Hematopoietic multipotent progenitor cell treated with erythropoietin and hydrocortisone succinate and interleukin-3 and kit ligand, for 4 days (in vitro differentiated cells): Measurements from ENCODE around the gene SYK.
"Not testable (repeated sequence)": the region's sequence is repeated elsewhere in the genome, so short reads cannot be mapped to it uniquely, and the experiment has no call there.

Source experiments
- DNase-seq: peaks from one replicate; pipeline ENCODE4 v3.0.0-alpha.2; 2015

Gene SYK

DNA sequence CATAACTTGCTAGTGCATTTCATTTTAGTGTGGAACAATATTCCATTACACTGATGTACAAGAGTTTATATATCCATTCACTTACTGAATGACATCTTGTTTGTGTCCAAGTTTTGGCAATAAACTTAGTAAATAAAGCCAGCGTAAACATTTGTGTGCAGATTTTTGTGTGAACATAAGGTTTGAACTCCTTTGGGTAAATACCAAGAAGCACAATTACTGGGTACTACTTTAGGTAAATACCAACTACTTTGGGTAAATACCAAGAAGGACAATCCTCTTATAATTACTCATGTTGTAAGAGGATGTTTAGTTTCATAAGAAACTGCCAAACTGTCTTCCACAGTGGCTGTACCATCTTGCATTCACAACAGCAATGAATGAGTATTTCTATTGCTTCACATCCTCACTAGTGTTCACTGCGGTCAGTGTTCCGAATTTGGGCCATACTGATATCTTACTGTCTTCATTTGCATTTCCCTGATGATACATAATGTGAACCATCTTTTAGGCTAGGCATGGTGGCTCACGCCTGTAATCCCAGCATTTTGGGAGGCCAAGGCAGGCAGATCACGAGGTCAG lies 2.3 kb upstream of the SYK start:
- peak; percentile 39 for DNase-seq

DNA sequence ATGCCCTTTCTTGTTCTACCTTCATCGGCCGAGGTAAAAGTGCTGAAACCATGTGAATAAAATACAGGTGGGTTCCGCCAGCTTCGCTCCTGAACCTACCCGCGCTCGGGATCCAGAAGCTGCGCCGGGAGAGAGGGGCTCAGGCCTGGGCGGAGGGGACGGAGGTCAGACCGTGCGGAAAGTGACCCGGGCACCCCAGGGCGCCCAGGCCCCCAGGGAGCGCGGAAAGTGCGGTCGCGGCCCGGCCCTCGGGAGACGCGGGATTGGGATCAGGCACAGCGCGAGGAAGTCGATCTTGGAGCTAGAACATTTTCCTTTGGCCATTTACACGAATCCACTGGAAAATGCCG lies 329 bp downstream of the SYK start:
- DNase-seq: peak; percentile 46

- peak; percentile 57 for DNase-seq
Measured at GRCh38 chr9:90802386-90802985, 867 bp downstream of the SYK start.

DNA sequence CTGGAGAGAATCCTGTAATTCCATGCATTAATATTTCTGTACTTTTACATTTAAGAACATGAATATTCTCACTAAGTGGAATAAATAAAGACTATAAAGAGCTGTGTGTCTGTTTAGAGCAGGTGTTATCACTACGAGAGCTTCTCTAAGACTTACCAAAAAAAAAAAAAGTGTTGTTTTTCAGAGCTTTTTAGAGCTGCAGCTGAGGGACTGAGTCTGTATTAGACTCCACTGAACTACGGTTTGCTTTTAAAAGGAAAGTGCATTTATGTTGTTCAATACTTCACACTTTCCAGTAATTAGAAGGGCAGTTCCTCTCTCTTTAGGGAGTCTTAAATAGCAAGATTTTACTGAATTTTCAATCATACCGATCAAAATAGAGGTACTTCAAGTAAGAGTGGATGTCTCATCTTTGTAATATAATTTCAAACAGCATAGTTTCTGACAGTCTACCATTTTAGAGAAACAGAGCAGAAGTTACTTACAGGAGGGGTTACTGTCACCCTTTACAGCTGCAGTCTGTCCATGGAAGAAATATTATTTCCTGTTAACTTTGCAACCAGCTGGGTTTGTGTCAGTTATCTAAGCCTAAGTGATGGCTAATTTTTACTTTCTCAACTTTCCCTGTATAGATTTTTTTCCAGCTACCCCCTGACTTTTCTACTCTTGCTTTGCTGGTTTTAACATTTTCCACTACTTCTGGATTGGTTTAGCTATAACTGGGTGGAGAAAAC lies 2.4 kb downstream of the SYK start:
- DNase-seq: peak; percentile 68

DNA sequence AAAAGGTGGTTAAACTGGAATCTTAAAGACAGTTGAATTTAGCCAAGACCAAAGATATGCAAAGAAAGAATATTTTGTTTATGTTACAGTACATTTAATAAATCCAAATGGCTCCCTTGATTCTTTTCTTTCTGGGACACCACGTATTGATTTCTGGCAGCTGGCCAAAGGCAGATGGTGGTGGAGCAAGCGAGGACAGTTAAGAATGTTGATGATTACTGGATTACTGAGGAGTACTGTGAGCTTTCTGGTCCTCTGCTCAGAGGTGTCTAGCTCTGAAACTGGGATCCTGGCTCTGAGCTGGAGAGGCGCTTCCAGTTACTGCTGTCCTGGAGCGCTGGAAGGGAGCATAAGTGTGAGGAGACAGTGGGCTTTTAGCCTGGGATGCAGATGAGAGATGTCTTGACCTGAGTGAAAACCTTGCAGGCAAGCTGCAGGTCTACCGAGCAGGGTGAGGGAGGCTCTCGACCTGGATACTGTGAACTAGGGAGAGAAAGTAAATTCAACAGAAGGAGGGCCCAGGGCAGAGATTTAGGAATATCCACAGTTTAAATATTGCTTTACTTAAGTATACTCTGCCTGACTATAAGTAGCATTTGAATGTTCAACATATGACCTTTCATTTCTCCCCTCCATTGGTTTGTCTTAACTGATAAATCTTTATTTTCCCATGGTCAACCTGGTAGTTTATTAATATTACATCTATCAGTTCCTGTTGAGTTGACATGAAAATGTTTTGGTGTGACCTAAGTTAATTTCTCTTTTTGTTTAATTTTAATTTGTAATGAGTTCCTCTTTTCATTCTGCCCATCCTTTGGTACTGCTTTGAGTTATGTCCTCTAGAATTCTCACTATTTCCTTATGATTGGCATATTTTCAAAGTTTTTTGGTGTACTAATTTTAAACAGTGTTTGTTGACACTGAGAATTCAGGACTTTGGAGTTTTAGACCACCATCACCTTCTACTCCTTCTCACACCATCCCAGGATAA lies 3.7 kb downstream of the SYK start:
- DNase-seq: peak; percentile 49

- DNase-seq: no peak
Measured at GRCh38 chr9:90807006-90807405, 5.4 kb downstream of the SYK start.

- no peak for DNase-seq
Measured at GRCh38 chr9:90808398-90808797, 6.8 kb downstream of the SYK start.

GRCh38 chr9:90808890-90809685 lies 7.5 kb downstream of the SYK start:
- DNase-seq: peak; percentile 82

DNA sequence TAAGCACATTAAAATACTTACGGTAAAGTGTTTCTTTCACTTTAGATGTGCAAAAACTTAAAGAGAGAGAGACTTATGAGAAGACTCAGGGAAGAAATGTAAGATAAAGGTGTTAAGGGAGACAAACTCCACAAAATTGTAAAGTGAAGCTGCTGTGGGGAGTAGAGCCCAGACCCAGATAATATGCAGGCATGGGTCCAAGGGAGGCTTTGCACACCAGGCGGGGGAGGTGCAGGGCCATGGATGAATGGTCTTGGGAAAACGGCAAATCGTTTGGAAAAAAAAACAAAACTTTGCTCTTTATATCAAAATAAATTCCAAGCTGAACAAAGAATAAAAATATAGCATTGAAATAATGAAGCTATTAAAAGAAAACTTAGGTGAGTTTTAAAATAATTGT lies 9.1 kb downstream of the SYK start:
- DNase-seq: no peak

DNA sequence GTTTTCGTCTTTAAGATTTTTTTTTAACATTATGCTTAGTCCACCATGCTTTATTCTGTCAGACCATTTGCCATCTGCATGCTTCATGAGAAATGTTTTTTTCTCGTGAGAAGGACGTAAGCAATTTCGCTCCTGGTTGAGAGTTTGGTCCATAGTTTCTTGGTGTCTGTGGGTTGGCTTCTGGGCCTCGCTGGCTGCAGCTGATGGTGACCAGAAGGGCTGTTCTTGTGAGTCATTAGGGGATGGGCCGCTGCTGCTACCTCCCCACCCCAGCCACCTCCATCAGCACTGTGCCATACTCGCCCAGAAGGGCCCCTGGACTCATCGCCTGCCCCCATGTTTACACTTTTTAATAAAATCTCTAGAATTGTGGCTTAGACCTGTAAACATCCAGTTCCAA lies 11.4 kb downstream of the SYK start:
- no peak for DNase-seq

GRCh38 chr9:90813523-90813922 lies 11.9 kb downstream of the SYK start:
- no peak for DNase-seq

DNA sequence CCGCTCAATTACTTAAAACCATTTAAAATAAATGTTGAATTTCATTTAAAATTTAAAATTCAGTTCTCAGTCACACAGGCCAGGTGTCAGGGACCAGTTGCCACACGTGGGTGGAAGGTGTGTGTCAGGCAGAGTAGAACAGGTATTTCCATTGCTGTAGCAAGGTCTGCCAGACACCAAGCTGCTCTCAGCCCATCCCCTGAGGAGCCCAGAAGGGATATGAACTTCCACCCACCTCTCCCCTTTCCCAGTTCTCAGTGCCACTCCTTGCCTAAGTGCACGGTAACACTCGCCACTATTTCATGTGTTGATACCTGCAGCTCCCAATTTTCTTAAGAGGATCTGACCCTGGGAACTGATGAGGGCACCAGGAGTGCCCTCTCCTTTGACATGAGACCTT lies 12.7 kb downstream of the SYK start:
- DNase-seq: no peak

GRCh38 chr9:90815183-90815943 lies 13.7 kb downstream of the SYK start:
- DNase-seq: peak; percentile 95

DNA sequence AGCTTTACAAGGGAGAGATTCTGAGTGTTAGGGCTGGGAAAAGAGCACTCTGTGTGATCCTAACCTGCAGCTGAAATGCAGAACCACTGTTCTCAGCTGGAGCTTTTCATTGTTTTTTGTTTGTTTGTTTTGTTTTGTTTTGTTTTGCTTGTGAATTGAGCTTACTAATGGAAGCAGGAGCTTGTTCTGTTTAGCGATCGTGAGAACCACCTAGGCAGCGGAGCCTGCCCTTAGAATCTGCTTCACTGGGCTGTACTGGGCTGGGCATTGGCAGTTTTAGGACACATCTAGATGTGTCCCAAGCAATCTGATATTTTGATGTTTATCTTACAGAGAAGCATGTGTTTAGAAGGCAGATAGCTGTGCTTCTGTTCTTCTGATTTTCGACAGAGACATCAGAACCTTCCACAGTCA lies 14.3 kb downstream of the SYK start:
- DNase-seq: no peak

DNA sequence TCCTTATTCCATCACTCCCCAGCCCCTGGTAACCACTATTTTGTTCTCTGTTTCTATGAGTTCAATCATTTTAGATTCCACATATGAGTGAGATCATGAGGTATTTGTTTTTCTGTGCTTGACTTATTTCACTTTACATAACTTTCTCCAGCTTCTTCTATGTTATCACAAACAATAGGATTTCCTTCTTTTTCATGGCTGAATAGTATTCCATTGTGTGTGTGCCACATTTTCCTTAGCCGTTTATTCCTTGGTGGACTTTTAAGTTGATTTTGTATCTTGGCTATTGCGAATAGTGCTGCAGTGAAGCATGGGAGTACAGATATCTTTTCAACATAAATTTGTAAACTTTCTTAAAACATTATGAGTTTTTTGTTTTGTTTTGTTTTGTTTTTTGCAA lies 15.1 kb downstream of the SYK start:
- DNase-seq: no peak

DNA sequence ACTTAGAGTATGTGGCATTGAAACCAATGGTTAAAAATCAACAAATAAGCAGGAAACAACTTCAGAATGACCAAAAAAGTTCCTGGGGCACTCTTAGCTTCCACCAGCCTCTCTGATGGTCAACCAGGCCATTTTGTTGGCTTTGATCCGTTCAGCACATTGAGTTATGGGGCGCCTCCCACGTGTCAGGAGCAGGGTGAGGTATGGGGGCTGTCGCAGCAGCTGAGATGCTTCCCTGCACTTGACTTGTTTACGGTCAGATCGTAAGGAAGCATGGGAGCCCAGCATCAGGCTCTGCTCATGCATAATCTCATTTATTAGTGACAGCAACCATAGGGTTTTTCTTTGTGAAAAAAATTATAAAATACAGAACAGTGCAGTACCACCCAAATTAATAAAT lies 16.7 kb downstream of the SYK start:
- no peak for DNase-seq

GRCh38 chr9:90820406-90820805 lies 18.8 kb downstream of the SYK start:
- not testable (repeated sequence) for DNase-seq

DNA sequence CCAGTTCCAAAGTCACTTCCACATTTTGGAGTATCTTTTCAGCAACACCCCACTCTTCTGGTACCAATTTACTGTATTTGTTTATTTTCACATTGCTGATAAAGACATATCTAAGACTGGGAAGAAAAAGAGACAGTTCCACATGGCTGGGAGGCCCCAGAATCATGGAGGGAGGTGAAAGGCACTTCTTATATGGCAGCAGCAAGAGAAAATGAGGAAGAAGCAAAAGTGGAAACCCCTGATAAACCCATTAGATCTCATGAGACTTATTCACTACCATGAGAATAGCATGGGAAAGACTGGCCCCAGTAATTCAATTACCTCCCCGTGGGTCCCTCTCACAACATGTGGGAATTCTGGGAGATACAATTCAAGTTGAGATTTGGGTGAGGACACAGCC lies 19.6 kb downstream of the SYK start:
- not testable (repeated sequence) for DNase-seq

- no peak for DNase-seq
Measured at GRCh38 chr9:90821697-90822096, 20.1 kb downstream of the SYK start.

GRCh38 chr9:90822866-90823265 lies 21.2 kb downstream of the SYK start:
- no peak for DNase-seq

GRCh38 chr9:90825586-90825985 lies 24.0 kb downstream of the SYK start:
- DNase-seq: no peak
